ENCODE results near the gene LDLR.

The LDLR gene

GRCh38 chr19:11089254-11090013 lies at the start of gene LDLR:
Gene LDLR, plus strand, starts transcription at chr19:11089463. Its CDS starts 86 bp downstream, at chr19:11089549.
- DNase-seq (ENCODE audit: low read depth, low spot score) = peak; percentile 89

DNA sequence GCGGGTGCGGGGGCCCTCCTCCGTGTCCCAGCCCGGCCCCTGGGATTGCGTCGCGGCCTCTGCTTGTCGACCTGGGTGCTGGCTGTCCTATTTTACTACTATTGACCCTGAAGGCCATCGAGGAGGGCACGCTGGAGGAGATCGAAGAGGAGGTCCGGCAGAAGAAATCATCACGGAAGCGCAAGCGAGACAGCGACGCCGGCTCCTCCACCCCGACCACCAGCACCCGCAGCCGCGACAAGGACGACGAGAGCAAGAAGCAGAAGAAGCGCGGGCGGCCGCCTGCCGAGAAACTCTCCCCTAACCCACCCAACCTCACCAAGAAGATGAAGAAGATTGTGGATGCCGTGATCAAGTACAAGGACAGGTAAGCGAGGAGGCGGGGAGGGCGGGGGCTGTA lies 48.1 kb upstream of the LDLR start:
- DNase-seq (ENCODE audit: low read depth, low spot score) = no peak

DNA sequence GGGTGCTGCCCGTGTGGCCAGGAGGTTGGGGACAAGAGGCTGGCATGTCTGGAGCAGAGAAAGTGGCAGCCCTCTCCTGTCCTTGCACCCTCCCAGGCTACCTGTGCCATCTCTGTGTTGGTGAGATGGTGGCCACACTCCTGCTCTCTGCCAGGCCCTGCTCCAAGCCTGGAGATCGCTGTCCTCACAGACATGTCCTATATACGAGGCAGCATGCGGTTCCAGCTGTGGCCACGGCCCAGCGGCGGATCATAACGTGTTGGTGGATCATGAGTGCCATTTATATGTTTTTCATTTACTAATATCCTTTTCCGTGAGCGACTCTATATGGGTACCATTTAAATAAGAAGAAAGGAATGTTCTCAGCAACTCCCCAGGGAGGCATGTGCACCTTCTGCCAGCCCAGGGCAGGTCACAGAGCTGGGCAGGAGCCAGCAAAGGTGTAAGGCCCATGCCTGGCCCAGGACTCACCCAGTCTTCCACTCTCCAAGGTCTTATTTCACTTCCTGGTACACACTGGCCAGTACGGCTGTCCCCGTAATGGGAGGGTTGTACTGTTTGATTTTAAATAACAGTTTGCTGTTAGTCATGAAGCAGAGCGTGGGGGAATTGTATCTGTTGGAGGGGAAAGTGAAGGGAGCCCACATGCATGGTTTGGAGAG lies 47.2 kb upstream of the LDLR start:
- no peak for DNase-seq (ENCODE audit: low read depth, low spot score)

- no peak for DNase-seq (ENCODE audit: low read depth, low spot score)
Observed at GRCh38 chr19:11044431-11044830, 44.8 kb upstream of the LDLR start.

DNA sequence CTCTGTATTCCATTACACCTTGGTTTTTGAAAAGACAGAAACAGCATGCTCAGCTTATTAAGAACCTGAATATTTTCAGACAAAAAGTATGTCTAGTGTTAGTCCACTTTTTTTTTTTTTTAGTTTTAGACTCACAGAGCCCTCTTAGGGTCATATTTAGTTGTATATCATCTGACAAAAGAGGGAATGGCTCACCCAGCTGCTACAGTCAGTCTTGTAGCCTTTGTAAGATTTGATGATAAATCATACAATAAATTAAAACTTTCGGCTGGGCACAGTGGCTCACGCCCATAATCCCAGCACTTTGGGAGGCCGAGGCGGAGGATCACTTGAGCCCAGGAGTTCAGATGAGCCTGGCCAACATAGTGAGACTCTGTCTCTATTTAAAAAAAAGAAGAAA lies 43.7 kb upstream of the LDLR start:
- no peak for DNase-seq (ENCODE audit: low read depth, low spot score)

DNA sequence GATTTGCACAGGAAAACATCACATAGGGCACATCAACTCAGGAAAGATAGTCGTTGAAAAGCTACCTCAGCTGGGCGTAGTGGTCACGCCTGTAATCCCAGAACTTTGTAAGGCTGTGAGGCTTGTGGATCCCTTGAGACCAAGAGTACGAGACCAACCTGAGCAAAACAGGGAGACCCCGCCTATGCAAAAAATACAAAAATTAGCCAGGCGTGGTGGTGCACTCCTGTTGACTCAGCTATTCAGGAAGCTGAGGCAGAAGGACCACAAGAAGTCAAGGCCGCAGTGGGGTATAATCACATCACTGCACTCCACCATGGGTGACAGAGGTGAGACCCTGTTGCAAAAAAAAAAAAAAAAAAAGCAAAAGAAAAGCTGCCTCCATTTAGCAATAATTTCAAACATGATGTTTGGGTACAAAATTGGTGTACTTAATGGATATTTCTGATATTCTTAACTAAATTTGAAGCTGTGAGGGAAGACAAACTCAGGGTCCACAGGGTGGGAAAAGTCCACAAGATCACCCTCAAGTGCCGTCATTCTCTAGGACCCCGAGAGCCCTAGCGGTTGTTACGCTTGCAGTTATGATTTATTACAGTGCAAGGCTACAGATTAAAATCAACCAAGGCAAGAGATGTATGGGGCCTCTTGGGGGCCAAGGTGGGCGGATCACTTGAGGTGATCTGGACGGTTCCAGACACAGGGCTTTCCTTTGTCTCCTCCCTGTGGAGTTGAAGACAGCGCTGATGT lies 42.5 kb upstream of the LDLR start:
- no peak for DNase-seq (ENCODE audit: low read depth, low spot score)

GRCh38 chr19:11047866-11048265 lies 41.4 kb upstream of the LDLR start:
- no peak for DNase-seq (ENCODE audit: low read depth, low spot score)

DNA sequence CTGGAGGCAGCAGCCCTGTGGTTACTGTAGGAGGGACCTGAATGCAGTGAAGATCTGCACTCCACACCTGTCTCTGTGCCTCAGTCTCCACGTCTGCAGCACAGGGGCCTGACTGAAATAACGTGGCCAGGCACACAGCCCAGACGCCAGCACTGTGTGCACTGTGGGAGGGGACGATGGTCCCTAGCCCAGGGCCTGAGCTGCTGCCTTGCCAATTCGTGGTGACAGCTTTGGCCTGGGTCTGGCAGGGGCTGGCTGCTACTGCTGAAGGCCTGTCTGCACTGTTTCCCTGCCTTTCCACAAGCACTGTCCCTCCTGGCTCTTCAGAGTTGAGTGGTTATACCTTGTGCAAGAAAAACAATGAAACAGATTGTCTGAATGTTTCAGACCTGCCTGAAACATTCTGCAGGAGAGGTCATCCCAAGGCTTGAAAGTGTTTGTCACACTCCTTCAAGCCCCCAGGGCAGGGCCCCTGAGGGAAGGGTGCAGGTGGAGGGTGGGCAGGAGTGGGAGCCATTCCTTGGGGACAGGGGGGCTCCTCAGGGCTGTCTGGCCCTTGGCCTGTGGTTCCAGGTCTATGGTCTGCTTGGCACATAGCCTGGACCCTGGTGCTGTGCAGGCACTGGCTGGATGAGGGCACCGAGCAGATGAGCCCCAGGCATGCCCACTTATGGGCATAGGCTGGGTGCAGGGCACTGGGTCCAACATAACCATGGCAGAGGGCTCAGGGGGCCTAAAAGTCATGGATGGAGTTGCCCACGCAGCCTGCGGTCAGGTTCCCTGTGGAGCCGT lies 38.7 kb upstream of the LDLR start:
- DNase-seq (ENCODE audit: low read depth, low spot score) = no peak

DNA sequence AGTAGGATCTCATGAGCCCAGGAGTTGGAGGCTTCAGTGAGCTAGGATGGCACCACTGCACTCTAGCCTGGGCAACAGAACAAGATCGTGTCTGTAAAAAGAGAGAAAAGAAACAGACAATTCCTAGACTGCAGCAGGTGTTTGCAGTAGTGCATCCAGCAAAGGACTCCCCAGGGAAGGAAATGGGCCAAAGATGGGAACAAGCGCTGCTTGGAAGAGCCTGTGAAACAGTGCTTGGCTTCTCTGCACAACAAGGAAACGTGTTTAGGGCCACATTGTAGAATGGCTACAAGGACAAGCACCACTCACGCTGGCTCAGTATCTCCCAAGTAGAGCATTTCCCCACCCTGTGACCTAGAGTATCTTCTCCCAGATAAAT lies 35.5 kb upstream of the LDLR start:
- DNase-seq (ENCODE audit: low read depth, low spot score) = no peak

- DNase-seq (ENCODE audit: low read depth, low spot score) = no peak
Observed at GRCh38 chr19:11054200-11054599, 35.1 kb upstream of the LDLR start.

- no peak for DNase-seq (ENCODE audit: low read depth, low spot score)
Observed at GRCh38 chr19:11054628-11055027, 34.6 kb upstream of the LDLR start.

GRCh38 chr19:11058246-11059030 lies 30.8 kb upstream of the LDLR start:
- no peak for DNase-seq (ENCODE audit: low read depth, low spot score)

GRCh38 chr19:11059511-11060358 lies 29.5 kb upstream of the LDLR start:
- DNase-seq (ENCODE audit: low read depth, low spot score) = no peak

- DNase-seq (ENCODE audit: low read depth, low spot score) = no peak
Observed at GRCh38 chr19:11061952-11062351, 27.3 kb upstream of the LDLR start.

DNA sequence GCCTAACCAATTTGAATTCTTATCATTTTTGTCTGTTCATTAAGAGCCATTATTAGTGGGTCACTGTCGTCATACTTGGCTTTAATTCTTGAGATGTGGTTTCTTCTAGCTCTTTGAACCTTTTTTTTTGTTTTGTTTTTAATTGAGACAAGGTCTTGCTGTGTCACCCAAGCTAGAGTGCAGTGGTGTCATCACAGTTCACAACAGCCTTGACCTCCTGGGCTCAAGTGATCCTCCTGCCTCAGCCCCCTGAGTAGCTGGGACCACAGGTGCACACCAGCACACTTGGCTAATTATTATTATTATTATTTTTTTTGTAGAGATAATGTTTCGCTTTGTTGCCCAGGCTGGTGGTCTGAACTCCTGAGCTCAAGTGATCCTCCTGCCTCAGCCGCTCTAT lies 25.8 kb upstream of the LDLR start:
- DNase-seq (ENCODE audit: low read depth, low spot score) = no peak

- DNase-seq (ENCODE audit: low read depth, low spot score) = peak; percentile 20
Observed at GRCh38 chr19:11064831-11065303, 24.4 kb upstream of the LDLR start.

GRCh38 chr19:11066326-11066725 lies 22.9 kb upstream of the LDLR start:
- no peak for DNase-seq (ENCODE audit: low read depth, low spot score)

GRCh38 chr19:11067356-11068113 lies 21.7 kb upstream of the LDLR start:
- DNase-seq (ENCODE audit: low read depth, low spot score) = no peak

- DNase-seq (ENCODE audit: low read depth, low spot score) = no peak
Observed at GRCh38 chr19:11069561-11069960, 19.7 kb upstream of the LDLR start.

Measured in smooth muscle cell of the brain vasculature (primary cell).